Thyroid gland (tissue), 4 donors: Measurements from ENCODE around the gene IDH3G. TPM values are rescaled to one million over a fixed set of nuclear protein-coding genes. Genes with fewer than 3 reads are reported as not detected.

Experiments used
- DNase-seq, 2 donors: peaks; one replicate each; pipeline ENCODE4 v3.0.0-alpha.2; 2019
- H3K27ac ChIP-seq, 3 donors: fragments of 200-600 bp; sonication (generic); 1 replicate in 2 of 3; 2 replicates in 1 of 3; pipeline ENCODE4 v1.5.1; 2016 to 2019; ENCODE audit warnings: mild to moderate bottlenecking in 1 of 3, moderate library complexity in 1 of 3
- H3K27me3 ChIP-seq: fragments of 200-600 bp; sonication (generic); one replicate; pipeline ENCODE4 v1.5.1; 2019
- H3K36me3 ChIP-seq, 2 donors: fragments of 200-600 bp; sonication (generic); one replicate each; pipeline ENCODE4 v1.5.1; 2016 to 2019
- H3K4me1 ChIP-seq, 2 donors: fragments of 200-600 bp; sonication (generic); one replicate each; pipeline ENCODE4 v1.5.1; 2017 to 2019
- H3K4me3 ChIP-seq, 3 donors: fragments of 200-600 bp; sonication (generic); replicated peaks in 1 of 3; 1 replicate in 2 of 3; 2 replicates in 1 of 3; pipeline ENCODE4 v1.5.1; 2016; ENCODE audit warnings: mild to moderate bottlenecking in 1 of 3
- H3K9me3 ChIP-seq: fragments of 200-600 bp; sonication (generic); one replicate; pipeline ENCODE4 v1.5.1; 2017
- POLR2A ChIP-seq, 2 donors: fragments of 450-650 bp; IDR thresholded peaks; one replicate each; pipeline ENCODE4 v1.6.1; 2017; ENCODE audit warnings: antibody characterized with exemption in 2 of 2, mild to moderate bottlenecking in 2 of 2, moderate library complexity in 1 of 2
- WGBS, 2 donors: methylation state at CpG; one replicate each; pipeline ENCODE4 v1.1.5; 2017; 5-methylcytosine and 5-hydroxymethylcytosine counted together
- intact Hi-C: fragments of 100-400 bp; cut with DNase I; formaldehyde crosslinking; loops from one replicate; pipeline ENCODE4 v1.15.1; 2023
- total RNA-seq, 4 donors: library from RNA; depleted of rRNA; stranded (reverse); fragments of >200 nt; gene quantifications; one replicate each; pipeline ENCODE4 v1.2.3, GENCODE V29; 2016
- TF ChIP-seq, protein P1 (sequence below), 6 experiments: fragments of 200-600 bp in 3 of 6; fragments of 450-650 bp in 3 of 6; sonication (generic) in 3 of 6; IDR thresholded peaks; one replicate each; pipeline ENCODE4 v1.5.1; 2016 to 2019; ENCODE audit warnings: antibody characterized with exemption in 6 of 6, mild to moderate bottlenecking in 2 of 6, inconsistent platforms in 1 of 6, moderate library complexity in 1 of 6

The IDH3G gene
- total RNA-seq, 4 donors from 2014 or later, result 77.7 to 148 (median 115) TPM

DNA sequence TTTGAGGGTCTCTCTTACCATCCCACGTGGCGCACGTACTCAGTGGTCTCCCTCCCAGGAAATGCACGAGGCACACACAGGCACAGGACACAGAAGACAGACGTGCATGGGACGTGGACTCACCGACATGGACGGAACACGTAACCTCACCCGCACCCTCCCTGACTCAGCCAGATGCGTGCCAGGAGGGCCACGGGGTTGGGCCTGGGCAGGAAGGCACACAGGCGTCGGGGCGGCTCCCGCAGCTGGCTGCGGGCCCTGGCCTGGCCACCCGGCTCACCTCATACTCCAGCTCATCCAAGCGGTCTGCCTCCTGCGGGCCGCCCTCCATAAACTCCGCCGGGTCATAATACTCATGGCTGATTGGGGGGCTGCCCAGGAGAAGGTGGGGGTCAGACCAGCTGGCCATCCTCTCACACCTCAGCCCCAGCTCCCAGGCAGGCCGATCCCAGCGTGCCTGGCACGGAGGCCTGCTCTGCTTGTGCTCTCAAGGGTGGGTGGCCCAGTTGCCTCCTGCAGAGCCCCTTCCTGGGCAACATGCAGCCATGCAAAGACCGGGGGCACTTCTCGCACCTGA lies 12.9 kb upstream of the IDH3G start:
- no peak for DNase-seq
- H3K36me3 ChIP-seq, result no peaks in the 10 kb centered on the region
- no peaks in the 10 kb centered on the region for H3K9me3 ChIP-seq
- no peak overlapping the region for H3K27ac ChIP-seq
- no peak overlapping the region for H3K4me3 ChIP-seq
- H3K4me1 ChIP-seq, result no peaks in the 10 kb centered on the region
- intact Hi-C loops, result no loop called here
- no peaks in the 10 kb centered on the region for H3K27me3 ChIP-seq
- 86 to 87% methylated on average over 2 to 3 of the region's 28 CpGs for WGBS, 2 donors
- TF ChIP-seq POLR2A (IDR thresholded peaks at IDR 0.05), result no peak
- TF ChIP-seq, protein P1, sequence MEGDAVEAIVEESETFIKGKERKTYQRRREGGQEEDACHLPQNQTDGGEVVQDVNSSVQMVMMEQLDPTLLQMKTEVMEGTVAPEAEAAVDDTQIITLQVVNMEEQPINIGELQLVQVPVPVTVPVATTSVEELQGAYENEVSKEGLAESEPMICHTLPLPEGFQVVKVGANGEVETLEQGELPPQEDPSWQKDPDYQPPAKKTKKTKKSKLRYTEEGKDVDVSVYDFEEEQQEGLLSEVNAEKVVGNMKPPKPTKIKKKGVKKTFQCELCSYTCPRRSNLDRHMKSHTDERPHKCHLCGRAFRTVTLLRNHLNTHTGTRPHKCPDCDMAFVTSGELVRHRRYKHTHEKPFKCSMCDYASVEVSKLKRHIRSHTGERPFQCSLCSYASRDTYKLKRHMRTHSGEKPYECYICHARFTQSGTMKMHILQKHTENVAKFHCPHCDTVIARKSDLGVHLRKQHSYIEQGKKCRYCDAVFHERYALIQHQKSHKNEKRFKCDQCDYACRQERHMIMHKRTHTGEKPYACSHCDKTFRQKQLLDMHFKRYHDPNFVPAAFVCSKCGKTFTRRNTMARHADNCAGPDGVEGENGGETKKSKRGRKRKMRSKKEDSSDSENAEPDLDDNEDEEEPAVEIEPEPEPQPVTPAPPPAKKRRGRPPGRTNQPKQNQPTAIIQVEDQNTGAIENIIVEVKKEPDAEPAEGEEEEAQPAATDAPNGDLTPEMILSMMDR (IDR thresholded peaks at IDR 0.05), result no peak

DNA sequence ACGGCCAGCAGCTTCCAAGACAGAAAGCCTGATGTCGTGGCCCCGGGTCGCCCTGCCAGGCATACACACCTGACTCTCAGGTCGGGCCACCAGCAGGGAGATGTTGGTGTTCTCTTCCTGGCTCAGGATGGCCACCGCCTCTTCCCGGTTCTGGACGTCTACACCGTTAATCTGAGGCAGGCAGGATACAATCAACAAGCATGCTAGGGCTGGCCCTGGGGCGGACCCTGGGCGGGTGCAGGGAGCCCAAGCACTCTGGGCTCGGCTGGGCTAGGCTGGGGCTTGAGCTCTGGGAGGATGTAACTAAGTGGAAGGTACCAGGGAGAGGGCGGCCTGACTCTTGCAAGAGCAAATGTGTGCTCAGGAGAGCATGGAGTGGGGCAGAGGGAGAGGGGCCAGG lies 11.3 kb upstream of the IDH3G start:
- Histone ChIP-seq H3K27me3 (no peaks in the 10 kb centered on the region), H3K36me3 (no peaks in the 10 kb centered on the region), H3K4me3 (no peak overlapping the region), H3K4me1 (no peaks in the 10 kb centered on the region), H3K9me3 (no peaks in the 10 kb centered on the region), H3K27ac (no peak overlapping the region)
- DNase-seq, result no peak
- TF ChIP-seq POLR2A (IDR thresholded peaks at IDR 0.05), result no peak
- TF ChIP-seq, protein P1 (IDR thresholded peaks at IDR 0.05), result no peak
- intact Hi-C loops, result no loop called here
- 76 to 94% methylated on average over 4 to 7 of the region's 13 CpGs for WGBS, 2 donors

DNA sequence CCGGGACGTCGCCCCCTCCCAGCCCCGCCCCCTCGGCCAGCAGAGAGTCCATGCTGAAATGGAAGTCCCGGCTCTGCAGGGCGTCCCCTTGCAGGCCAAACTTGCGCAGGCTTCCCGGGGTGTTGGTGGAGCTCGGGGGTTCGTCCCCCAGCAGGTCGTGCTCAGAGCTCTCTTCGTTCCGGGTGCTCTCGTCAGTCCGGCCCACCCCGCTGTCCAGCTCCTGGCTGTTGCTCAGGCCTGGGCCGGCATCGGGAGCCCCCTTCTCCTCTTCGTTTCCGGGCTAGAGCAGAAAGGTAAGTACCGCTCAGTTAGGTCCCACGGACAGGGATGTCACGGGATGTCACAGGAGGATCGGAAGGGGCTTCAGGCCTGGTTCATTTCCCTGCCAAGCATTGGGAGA lies 10.4 kb upstream of the IDH3G start:
- Histone ChIP-seq H3K9me3 (no peaks in the 10 kb centered on the region), H3K4me3 (no peak overlapping the region), H3K36me3 (no peaks in the 10 kb centered on the region), H3K27ac (no peak overlapping the region), H3K4me1 (no peaks in the 10 kb centered on the region), H3K27me3 (no peaks in the 10 kb centered on the region)
- no peak for TF ChIP-seq POLR2A (IDR thresholded peaks at IDR 0.05)
- TF ChIP-seq, protein P1 (IDR thresholded peaks at IDR 0.05), result no peak
- WGBS, 2 donors, result 95 to 100% methylated on average over 2 to 15 of the region's 25 CpGs
- intact Hi-C loops, result no loop called here
- no peak for DNase-seq

DNA sequence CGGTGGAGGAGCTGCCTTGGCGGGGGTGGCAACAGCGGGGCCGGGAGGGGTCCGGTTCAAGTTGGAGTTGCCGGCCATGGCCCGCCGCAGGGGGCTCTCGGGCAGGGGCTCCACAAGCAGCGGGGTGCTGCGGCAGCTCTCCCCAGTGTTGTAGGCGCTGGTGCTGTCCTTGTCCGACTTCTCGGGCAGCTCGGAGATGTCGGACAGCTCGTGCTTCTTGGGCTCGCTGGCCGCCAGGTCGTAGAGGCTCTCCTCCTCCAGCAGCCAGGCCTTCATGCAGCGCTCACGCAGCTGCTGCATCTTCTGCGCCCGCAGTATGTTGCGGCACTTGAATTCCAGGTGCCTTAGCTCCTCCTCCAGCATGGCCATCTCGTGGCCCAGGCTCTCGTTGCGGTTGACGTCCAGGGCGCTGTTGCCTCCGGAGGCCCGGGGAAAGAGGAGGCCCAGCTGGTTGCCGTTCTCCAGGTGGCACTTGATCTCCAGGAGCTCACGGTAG lies 10.0 kb upstream of the IDH3G start:
- TF ChIP-seq, protein P1 (IDR thresholded peaks at IDR 0.05), result no peak
- TF ChIP-seq POLR2A (IDR thresholded peaks at IDR 0.05), result no peak
- Histone ChIP-seq H3K4me1 (no peaks in the 10 kb centered on the region), H3K27ac (no peak overlapping the region), H3K9me3 (no peaks in the 10 kb centered on the region), H3K36me3 (no peaks in the 10 kb centered on the region), H3K27me3 (no peaks in the 10 kb centered on the region), H3K4me3 (no peak overlapping the region)
- no peak for DNase-seq
- 94% methylated on average over 16 of the region's 34 CpGs; no CpG with 5 or more reads in 1 of the 2 donors for WGBS, 2 donors
- intact Hi-C loops, result no loop called here

DNA sequence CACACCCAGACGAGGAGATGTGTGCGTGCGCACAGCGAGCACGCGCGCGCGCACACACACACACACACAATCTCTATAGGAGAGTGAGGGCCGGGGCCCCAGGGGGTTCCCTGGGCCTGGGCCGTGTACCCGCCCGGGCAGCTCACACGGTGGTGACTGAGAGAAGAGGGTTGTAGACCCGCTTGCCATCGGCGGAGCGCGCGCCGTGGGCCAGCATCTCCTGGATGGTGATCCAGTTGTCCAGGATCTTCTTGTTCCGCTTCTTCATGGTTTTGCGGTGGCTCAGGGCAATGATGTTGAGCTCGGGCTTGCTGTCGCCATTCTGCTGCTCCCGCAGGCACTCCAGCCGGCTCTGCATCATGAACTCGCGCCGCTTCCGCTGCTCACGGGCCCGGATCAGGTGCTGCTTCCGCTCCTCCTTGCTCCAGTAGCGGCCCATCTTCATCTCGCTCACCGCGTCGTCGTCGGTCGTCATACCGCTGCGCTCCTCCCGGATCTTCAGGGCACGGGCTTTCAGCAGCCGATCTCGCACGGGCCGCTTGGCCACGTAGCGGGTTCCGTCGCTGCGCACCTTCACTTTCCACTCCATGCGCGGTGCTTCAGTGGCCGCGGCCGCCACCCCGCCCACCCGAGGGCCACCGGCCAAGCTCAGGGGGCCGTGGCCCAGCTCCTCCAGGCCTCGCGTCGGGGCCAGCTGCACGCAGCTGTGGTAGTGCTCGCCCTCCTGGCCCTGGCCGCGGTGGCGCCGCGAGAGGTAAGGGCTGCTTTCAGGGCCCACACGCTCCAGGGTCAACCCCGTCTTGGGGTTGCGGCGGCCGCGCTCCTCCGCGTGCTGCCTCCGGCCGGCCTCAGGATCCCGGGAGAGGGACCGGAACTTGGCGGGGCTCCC lies 9.3 kb upstream of the IDH3G start:
- 95 to 97% methylated on average over 40 to 74 of the region's 87 CpGs for WGBS, 2 donors
- H3K27ac ChIP-seq, result no peak overlapping the region
- TF ChIP-seq, protein P1 (IDR thresholded peaks at IDR 0.05), result no peak
- no peak for TF ChIP-seq POLR2A (IDR thresholded peaks at IDR 0.05)
- H3K4me1 ChIP-seq, result no peaks in the 10 kb centered on the region
- H3K27me3 ChIP-seq, result no peaks in the 10 kb centered on the region
- no peaks in the 10 kb centered on the region for H3K9me3 ChIP-seq
- DNase-seq, result no peak
- H3K4me3 ChIP-seq, result no peak overlapping the region
- peaks cover 0 to 2% of the 10 kb centered on the region in 2 donors for H3K36me3 ChIP-seq
- intact Hi-C loops, result no loop called here
